22Rv1 (cell line): Measurements from ENCODE around the gene TAPBPL.

Source experiments
- ZFX ChIP-seq: fragments of 450-650 bp; IDR thresholded peaks from 2 replicates; pipeline ENCODE4 v1.6.1; 2017; ENCODE audit warnings: antibody characterized with exemption, borderline replicate concordance
- TF ChIP-seq, protein P1 (sequence below): fragments of 450-650 bp; IDR thresholded peaks from 2 replicates; pipeline ENCODE4 v1.5.1; 2017; ENCODE audit warnings: mild to moderate bottlenecking

GRCh38 chr12:6420364-6420763 lies 31.5 kb upstream of the TAPBPL start:
- TF ChIP-seq, protein P1, sequence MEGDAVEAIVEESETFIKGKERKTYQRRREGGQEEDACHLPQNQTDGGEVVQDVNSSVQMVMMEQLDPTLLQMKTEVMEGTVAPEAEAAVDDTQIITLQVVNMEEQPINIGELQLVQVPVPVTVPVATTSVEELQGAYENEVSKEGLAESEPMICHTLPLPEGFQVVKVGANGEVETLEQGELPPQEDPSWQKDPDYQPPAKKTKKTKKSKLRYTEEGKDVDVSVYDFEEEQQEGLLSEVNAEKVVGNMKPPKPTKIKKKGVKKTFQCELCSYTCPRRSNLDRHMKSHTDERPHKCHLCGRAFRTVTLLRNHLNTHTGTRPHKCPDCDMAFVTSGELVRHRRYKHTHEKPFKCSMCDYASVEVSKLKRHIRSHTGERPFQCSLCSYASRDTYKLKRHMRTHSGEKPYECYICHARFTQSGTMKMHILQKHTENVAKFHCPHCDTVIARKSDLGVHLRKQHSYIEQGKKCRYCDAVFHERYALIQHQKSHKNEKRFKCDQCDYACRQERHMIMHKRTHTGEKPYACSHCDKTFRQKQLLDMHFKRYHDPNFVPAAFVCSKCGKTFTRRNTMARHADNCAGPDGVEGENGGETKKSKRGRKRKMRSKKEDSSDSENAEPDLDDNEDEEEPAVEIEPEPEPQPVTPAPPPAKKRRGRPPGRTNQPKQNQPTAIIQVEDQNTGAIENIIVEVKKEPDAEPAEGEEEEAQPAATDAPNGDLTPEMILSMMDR = no peak
- no peak for TF ChIP-seq ZFX
